ENCODE measurements around the gene DNAJC8. TPM values are rescaled to one million over a fixed set of nuclear protein-coding genes. Genes with fewer than 3 reads are reported as not detected.
A peak's percentile ranks its signal among the peaks of the same experiment; 100 is the strongest.

DNAJC8 gene
- total and polyA plus RNA-seq, 2 of the 4 experiments (the other 2 are of a cell fraction): 53.6 to 81.0 TPM

GRCh38 chr1:28249866-28250295 is 17.1 kb upstream of the DNAJC8 start:
- peak overlapping the region; percentile 72 for H3K23ac ChIP-seq (ENCODE audit: low read depth, low read length)
- H2AK9ac ChIP-seq (replicated peaks; ENCODE audit: low read depth, low read length, poor library complexity): no peak overlapping the region
- peak overlapping the region; percentile 53 for H3K18ac ChIP-seq (ENCODE audit: low read depth, low read length)
- H3K4ac ChIP-seq (ENCODE audit: low read depth, low read length): peak overlapping the region; percentile 90
- H4K8ac ChIP-seq (ENCODE audit: low read depth in 2 of 2, low read length in 2 of 2): peak overlapping the region; percentile 26 to 73; a peak in 3 of 4 replicates
- peaks cover 0 to 18% of the 10 kb centered on the region in 2 experiments; a peak in 1 of 4 replicates for H3K79me1 ChIP-seq (ENCODE audit: low read depth in 1 of 2, low read length in 2 of 2)
- no peak overlapping the region for H3K9ac ChIP-seq (ENCODE audit: low read depth, low read length)
- H3K56ac ChIP-seq (ENCODE audit: extremely low read depth, insufficient read depth, low read length): peak overlapping the region; percentile 34; the same call in 1 of the 2 replicates
- ATAC-seq (ENCODE audit: low read depth) (no peak), DNase-seq (no peak)
- BruUV-seq (replicated peaks): no TSS peak
- no peak overlapping the region for H2BK5ac ChIP-seq (ENCODE audit: low read depth, low read length, poor library complexity, severe bottlenecking)
- H3K9me1 ChIP-seq (ENCODE audit: insufficient read depth, low read length): no peaks in the 10 kb centered on the region; the same call in none of the 2 replicates
- peak overlapping the region; percentile 93 for H2AK5ac ChIP-seq (ENCODE audit: low read depth, low read length)
- no peaks in the 10 kb centered on the region; the same call in 1 of the 2 replicates for H3K27me3 ChIP-seq (ENCODE audit: control insufficient read depth, insufficient read depth, low read length)
- peak overlapping the region; percentile 59 for H4K5ac ChIP-seq (ENCODE audit: low read depth, low read length)
- ChIA-PET POLR2A (ENCODE audit: unreplicated experiment) (no interaction called here), CTCF (interaction anchor here (1.3 to 2.2 kb wide), 2 partner anchors 13 to 259 kb away, joined by 4 to 14 read pairs; no protein-coding TSS in a partner anchor)
- no CpG with 5 or more reads among the region's 4 CpGs for WGBS, 2 experiments (ENCODE audit: extremely low coverage in 2 of 2, insufficient read length in 1 of 2)
- TF ChIP-seq MXI1 (IDR thresholded peaks at IDR 0.05; ENCODE audit: borderline replicate concordance, low read depth, low read length) (no peak), MAFK (IDR thresholded peaks at IDR 0.05; ENCODE audit: low read depth, low read length) (peak; percentile 86)
- H2BK120ac ChIP-seq (ENCODE audit: low read depth, low read length): peak overlapping the region; percentile 90
- H3K4me1 ChIP-seq (ENCODE audit: control insufficient read depth, insufficient read depth, low read length): peaks cover 14% of the 10 kb centered on the region
- dilution Hi-C loops (cut with HindIII; ENCODE audit: low sequenced_read_pairs, unreplicated experiment) (no loop called here), in situ Hi-C loops (cut with MboI; ENCODE audit: low sequenced_read_pairs) (loop anchor here (10.0 kb wide), 1 partner anchor 355 kb away; no protein-coding TSS in a partner anchor), intact Hi-C loops (cut with micrococcal nuclease) (loop anchor here (1.0 to 2.0 kb wide), 3 partner anchors 79 to 353 kb away; partner anchors contain the start of genes MED18 and PHACTR4)
- peak overlapping the region; percentile 80 for H3K14ac ChIP-seq (replicated peaks; ENCODE audit: low read depth, low read length)
- H2AFZ ChIP-seq (replicated peaks; ENCODE audit: low read length, poor library complexity): no peak overlapping the region
- H3K4me3 ChIP-seq (ENCODE audit: insufficient read depth, low read depth, low read length): no peak overlapping the region
- H4K91ac ChIP-seq (ENCODE audit: insufficient read depth, low read depth, low read length): peak overlapping the region; percentile 89
- no peaks in the 10 kb centered on the region for H3K9me3 ChIP-seq (ENCODE audit: control insufficient read depth, insufficient read depth, low read length)
- H2BK15ac ChIP-seq (ENCODE audit: low read depth, low read length): peak overlapping the region; percentile 32; the same call in 2 of the 3 replicates
- H2BK20ac ChIP-seq (ENCODE audit: low read depth, low read length): peak overlapping the region; percentile 86
- no peaks in the 10 kb centered on the region for H3K36me3 ChIP-seq (ENCODE audit: control insufficient read depth, insufficient read depth, low read length)
- H4K20me1 ChIP-seq (ENCODE audit: insufficient read depth, low read length): no peaks in the 10 kb centered on the region
- peak overlapping the region; percentile 48; the same call in 1 of the 2 replicates for H3K27ac ChIP-seq (ENCODE audit: insufficient read depth, low read length)
- H3K4me2 ChIP-seq (ENCODE audit: low read depth, low read length): no peak overlapping the region
